Upper lobe of right lung (tissue), 1 donor: ENCODE measurements around the gene ISG15. TPM values are rescaled to one million over a fixed set of nuclear protein-coding genes. Genes with fewer than 3 reads are reported as not detected.

Source experiments
- ATAC-seq: fragments of 200-7000 bp; cut with Tn5 transposase; one replicate; pipeline ENCODE4 v1.9.1; 2020; ENCODE audit warnings: mild to moderate bottlenecking, moderate library complexity
- DNase-seq: peaks from one replicate; pipeline ENCODE4 v3.0.0-alpha.2; 2020
- H3K27ac ChIP-seq: fragments of 200-600 bp; one replicate; pipeline ENCODE4 v1.8.0; 2022
- H3K27me3 ChIP-seq: fragments of 200-600 bp; one replicate; pipeline ENCODE4 v1.8.0; 2022; ENCODE audit warnings: mild to moderate bottlenecking
- H3K36me3 ChIP-seq: fragments of 200-600 bp; one replicate; pipeline ENCODE4 v1.8.0; 2022
- H3K4me1 ChIP-seq: fragments of 200-600 bp; one replicate; pipeline ENCODE4 v1.8.0; 2022
- H3K4me3 ChIP-seq: fragments of 200-600 bp; one replicate; pipeline ENCODE4 v1.8.0; 2022; ENCODE audit warnings: mild to moderate bottlenecking
- H3K9me3 ChIP-seq: fragments of 200-600 bp; one replicate; pipeline ENCODE4 v1.8.0; 2022
- intact Hi-C: fragments of 100-400 bp; cut with DNase I; formaldehyde crosslinking; loops from one replicate; pipeline ENCODE4 v1.11.0; 2022
- total RNA-seq: library from RNA; stranded (reverse); fragmentation: NEBNext Ultra II Directional; extraction: Animal tissue kit (Norgen Biotek cat#: 25700); gene quantifications from one replicate; pipeline ENCODE4 v1.2.1, GENCODE V29; 2021
- TF ChIP-seq, protein P1 (sequence below): fragments of 200-600 bp; IDR thresholded peaks from one replicate; pipeline ENCODE4 v1.8.0; 2022; ENCODE audit warnings: antibody characterized with exemption
- donor health status: DM: no; HTN: yes; CAD: no; lungs with severe emphysema.

The ISG15 gene
- total RNA-seq, 1 donor from 2014 or later = 93.6 TPM

DNA sequence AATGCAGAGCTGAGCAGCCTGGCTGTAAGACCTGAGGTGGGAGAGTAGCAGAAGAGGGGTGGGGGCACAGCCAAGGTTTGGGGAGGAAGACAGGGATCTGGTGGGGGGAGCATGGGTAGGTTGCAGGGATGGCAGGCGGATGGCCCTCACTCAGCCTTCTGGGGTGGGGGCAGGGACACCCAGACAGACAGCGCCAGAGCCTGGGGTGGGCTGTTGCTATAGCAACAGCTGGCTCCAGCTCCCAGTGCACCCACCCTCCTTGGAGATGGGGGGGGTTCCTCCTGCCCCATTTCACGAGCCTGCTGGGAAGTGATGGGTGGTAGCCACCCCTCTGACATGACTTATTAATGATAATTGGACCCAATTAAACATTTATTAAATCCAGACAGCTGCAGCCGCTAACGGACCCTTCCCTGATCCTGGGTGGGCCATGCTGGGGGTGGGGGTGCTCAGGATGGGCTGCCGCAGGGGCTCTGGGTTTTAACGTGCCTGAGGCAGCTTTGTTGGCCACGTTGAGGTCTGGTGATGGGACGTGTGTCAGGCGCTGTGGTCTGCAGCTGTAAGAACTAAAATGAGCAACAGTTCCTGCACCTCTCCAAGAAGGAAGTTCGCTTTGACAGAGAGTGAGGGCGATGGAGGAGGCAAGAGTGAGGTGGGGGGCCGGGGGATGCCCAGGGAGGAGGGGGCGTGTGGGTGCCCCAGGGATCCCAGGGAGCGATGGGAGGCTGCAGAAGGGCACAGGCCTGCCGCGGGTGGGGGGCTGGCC is 26.0 kb downstream of the ISG15 start:
- DNase-seq (no peak), ATAC-seq (no peak)
- Histone ChIP-seq H3K27me3 (no peaks in the 10 kb centered on the region), H3K9me3 (no peaks in the 10 kb centered on the region), H3K4me3 (peak overlapping the region; percentile 52), H3K4me1 (peaks cover 17% of the 10 kb centered on the region), H3K27ac (no peak overlapping the region), H3K36me3 (no peaks in the 10 kb centered on the region)
- TF ChIP-seq, protein P1, sequence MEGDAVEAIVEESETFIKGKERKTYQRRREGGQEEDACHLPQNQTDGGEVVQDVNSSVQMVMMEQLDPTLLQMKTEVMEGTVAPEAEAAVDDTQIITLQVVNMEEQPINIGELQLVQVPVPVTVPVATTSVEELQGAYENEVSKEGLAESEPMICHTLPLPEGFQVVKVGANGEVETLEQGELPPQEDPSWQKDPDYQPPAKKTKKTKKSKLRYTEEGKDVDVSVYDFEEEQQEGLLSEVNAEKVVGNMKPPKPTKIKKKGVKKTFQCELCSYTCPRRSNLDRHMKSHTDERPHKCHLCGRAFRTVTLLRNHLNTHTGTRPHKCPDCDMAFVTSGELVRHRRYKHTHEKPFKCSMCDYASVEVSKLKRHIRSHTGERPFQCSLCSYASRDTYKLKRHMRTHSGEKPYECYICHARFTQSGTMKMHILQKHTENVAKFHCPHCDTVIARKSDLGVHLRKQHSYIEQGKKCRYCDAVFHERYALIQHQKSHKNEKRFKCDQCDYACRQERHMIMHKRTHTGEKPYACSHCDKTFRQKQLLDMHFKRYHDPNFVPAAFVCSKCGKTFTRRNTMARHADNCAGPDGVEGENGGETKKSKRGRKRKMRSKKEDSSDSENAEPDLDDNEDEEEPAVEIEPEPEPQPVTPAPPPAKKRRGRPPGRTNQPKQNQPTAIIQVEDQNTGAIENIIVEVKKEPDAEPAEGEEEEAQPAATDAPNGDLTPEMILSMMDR = no peak
- intact Hi-C loops = no loop called here

DNA sequence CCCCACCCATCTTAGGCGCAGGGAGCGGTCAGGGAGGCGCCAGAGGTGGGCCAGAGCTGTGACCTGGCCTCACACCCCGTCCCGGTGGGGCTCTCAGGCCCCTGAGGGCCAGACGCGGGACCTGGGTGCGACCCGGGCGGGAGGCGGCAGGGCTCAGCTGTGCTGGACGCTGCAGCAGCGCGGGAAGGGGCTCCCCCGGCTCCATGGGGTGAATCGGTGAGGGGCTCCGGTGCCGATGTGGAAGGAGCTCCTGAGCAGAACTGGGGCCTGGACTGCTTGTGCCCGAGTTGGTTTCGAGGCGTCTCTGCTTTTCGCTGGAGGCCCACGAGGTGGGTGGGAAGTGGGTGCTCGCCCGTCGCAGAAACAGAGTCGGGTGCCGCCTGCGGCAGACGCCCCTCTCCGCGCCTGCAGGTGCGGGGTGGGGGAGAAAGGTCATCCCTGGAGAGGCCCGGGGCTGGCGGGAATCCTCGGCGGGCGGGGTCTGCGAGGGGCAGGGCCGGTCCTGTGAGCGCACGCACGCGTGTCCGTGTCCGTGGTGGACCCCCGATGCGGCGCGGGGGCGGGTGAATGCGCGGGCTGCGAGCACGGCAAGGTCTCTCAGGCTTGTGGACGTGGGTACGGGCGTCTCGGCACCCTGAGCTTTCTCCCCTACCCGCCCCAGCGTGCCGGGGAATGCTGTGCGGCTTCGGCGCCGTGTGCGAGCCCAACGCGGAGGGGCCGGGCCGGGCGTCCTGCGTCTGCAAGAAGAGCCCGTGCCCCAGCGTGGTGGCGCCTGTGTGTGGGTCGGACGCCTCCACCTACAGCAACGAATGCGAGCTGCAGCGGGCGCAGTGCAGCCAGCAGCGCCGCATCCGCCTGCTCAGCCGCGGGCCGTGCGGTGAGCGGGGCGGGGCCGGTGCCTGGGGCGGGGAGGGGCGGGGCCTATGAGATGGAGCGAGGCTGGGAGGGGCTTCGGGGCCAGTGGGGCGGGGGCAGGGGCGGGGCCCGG is 27.0 kb downstream of the ISG15 start:
- peak; percentile 88 for DNase-seq
- H3K4me3 ChIP-seq = peak overlapping the region; percentile 52
- H3K9me3 ChIP-seq = no peaks in the 10 kb centered on the region
- ATAC-seq = peak; percentile 84
- TF ChIP-seq, protein P1 = peak; percentile 15
- intact Hi-C loops = no loop called here
- peaks cover 17% of the 10 kb centered on the region for H3K4me1 ChIP-seq
- H3K27me3 ChIP-seq = no peaks in the 10 kb centered on the region
- no peaks in the 10 kb centered on the region for H3K36me3 ChIP-seq
- H3K27ac ChIP-seq = no peak overlapping the region

DNA sequence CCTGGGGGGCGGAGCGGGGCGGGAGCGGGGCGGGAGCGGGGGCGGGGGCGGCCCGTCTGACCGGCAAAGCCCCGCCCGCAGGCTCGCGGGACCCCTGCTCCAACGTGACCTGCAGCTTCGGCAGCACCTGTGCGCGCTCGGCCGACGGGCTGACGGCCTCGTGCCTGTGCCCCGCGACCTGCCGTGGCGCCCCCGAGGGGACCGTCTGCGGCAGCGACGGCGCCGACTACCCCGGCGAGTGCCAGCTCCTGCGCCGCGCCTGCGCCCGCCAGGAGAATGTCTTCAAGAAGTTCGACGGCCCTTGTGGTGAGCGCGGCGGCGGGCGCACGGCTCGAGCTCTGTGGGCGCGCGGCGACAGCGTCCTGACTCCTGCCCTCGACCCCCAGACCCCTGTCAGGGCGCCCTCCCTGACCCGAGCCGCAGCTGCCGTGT is 27.8 kb downstream of the ISG15 start:
- H3K36me3 ChIP-seq = no peaks in the 10 kb centered on the region
- H3K4me1 ChIP-seq = peaks cover 17% of the 10 kb centered on the region
- intact Hi-C loops = no loop called here
- TF ChIP-seq, protein P1 = no peak
- no peaks in the 10 kb centered on the region for H3K9me3 ChIP-seq
- ATAC-seq (no peak), DNase-seq (no peak)
- no peak overlapping the region for H3K27ac ChIP-seq
- H3K27me3 ChIP-seq = no peaks in the 10 kb centered on the region
- H3K4me3 ChIP-seq = no peak overlapping the region

DNA sequence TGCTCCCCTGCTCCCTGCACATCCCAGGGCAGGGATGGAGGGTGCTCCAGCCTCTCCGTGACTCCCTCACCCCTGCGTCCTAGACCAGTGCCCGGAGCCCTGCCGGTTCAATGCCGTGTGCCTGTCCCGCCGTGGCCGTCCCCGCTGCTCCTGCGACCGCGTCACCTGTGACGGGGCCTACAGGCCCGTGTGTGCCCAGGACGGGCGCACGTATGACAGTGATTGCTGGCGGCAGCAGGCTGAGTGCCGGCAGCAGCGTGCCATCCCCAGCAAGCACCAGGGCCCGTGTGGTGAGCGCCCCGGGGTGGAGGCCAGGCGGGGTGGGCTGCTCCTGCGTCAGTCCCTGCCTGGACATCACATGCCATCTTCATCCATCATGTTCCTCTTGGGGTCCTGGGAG is 28.6 kb downstream of the ISG15 start:
- H3K27me3 ChIP-seq = no peaks in the 10 kb centered on the region
- peaks cover 2% of the 10 kb centered on the region for H3K36me3 ChIP-seq
- intact Hi-C loops = no loop called here
- ATAC-seq (no peak), DNase-seq (no peak)
- no peak overlapping the region for H3K27ac ChIP-seq
- peaks cover 17% of the 10 kb centered on the region for H3K4me1 ChIP-seq
- H3K9me3 ChIP-seq = no peaks in the 10 kb centered on the region
- TF ChIP-seq, protein P1 = no peak
- no peak overlapping the region for H3K4me3 ChIP-seq

DNA sequence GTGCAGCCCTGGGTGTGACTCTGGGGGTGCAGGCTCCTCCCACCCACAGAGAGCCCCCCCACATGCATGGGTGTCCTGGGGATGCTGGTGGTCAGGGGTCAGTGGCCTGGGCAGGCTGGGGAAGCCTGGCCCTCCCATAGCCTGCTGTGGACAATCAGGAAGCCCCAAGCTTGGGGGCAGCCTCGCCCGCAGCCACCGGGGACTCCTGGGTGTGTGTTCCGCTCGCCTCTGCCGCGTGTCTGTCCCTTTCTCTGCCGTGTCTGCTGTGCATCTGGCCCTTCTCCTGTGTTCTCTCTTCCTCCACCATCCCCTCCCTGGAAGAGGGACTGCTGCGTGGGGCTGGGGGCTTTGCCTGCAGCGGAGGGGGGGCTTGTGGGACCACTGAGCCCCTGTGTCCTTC is 29.5 kb downstream of the ISG15 start:
- peaks cover 17% of the 10 kb centered on the region for H3K4me1 ChIP-seq
- ATAC-seq (no peak), DNase-seq (no peak)
- TF ChIP-seq, protein P1 = no peak
- H3K9me3 ChIP-seq = no peaks in the 10 kb centered on the region
- no peak overlapping the region for H3K27ac ChIP-seq
- intact Hi-C loops = no loop called here
- H3K27me3 ChIP-seq = no peaks in the 10 kb centered on the region
- peaks cover 12% of the 10 kb centered on the region for H3K36me3 ChIP-seq
- no peak overlapping the region for H3K4me3 ChIP-seq
